Umbilical cord (tissue), 2 donors: Measurements from ENCODE around the gene FOXP2. TPM values are rescaled to one million over a fixed set of nuclear protein-coding genes. Genes with fewer than 3 reads are reported as not detected.

Experiments used
- DNase-seq: peaks from one replicate; pipeline ENCODE4 v3.0.0-alpha.2; 2015; ENCODE audit warnings: low spot score
- total RNA-seq: library from RNA; depleted of rRNA; stranded (reverse); fragments of >200 nt; gene quantifications from one replicate; pipeline ENCODE4 v1.2.3, GENCODE V29; 2014; ENCODE audit warnings: low replicate concordance; ENCODE audit not compliant: insufficient read depth

FOXP2 gene
- total RNA-seq, 1 donor from 2014 or later = 13.0 TPM

- DNase-seq = no peak
Measured at GRCh38 chr7:114652041-114652440, 237.4 kb downstream of the FOXP2 start.

DNA sequence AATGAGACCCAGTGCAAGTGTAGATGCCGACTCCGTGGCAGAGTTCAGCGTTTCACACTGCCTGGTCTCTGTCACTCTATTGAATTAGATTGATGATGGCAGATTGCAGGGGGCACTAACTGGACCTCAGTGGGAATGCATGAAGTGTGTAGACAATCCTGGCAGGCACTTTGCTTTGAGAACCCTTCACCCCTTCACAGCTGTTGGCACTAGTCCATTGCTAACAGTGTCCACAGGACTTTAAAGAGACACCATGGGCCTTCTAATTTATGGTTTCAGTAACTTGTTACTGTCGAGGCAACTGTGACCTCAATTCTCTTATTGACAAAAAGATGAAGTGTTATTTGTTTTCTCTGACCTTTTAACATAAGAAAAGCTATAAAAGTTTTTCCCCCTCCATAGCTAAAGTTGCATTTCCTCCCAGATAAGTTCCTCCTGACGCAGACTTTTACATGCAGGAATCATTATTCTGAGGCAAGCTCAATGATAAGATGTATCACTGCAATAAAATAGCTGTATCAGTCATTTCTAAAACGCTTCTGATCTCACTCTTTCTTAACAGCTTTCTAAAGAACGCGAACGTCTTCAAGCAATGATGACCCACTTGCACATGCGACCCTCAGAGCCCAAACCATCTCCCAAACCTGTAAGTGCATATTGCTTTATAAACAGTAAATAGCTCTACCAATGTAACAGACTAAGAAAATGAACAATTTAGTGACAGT, 238.9 kb downstream of the FOXP2 start:
- no peak for DNase-seq

DNA sequence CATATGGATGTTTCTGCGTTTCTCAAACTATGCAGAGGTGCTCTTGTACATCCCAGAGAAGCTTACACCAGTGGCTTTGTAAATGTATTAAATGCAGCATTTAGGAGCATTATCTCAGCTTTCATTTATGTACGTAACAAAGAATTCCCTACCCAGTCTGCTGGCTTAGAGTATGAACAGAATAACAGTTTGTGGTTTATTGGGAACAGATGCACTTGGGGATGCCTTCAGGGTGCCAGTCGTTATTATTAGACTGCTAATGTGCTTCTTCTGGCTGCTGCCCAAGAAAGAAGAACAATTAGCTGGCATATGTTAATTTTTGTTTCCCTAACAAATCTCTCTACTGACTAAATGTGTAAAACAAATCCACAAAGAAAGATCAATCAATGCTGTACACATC, 241.9 kb downstream of the FOXP2 start:
- DNase-seq = no peak

- no peak for DNase-seq
Measured at GRCh38 chr7:114657279-114657678, 242.7 kb downstream of the FOXP2 start.

- DNase-seq = no peak
Measured at GRCh38 chr7:114658216-114658615, 243.6 kb downstream of the FOXP2 start.

DNA sequence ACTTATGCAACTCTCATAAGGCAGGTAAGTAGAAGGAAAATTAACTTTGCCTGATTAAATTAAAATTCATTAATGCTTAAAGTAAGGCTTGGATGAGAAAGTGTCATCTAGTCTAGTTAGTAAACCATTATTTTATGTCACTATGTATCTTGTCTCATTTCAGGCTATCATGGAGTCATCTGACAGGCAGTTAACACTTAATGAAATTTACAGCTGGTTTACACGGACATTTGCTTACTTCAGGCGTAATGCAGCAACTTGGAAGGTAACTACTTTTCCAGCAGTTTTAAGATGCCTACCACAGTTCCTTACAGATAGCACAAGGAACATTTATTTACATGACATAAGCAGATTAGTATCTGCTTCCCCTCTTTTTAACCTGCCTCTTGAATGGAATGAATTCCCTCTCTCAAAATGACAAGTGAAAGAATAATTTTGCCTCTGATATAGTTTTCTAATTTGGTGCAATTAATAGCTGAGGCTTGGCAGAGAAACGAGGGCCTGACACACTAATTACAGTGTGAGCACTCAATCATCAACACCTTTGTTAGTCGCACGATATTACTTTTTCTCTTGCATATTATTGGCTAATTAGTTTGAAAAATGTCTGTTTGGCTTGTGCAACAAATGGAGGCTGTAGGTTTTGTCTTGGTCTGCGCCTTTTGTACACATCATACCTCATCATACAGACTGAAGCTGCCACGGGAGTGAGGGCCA, 245.0 kb downstream of the FOXP2 start:
- DNase-seq = no peak

DNA sequence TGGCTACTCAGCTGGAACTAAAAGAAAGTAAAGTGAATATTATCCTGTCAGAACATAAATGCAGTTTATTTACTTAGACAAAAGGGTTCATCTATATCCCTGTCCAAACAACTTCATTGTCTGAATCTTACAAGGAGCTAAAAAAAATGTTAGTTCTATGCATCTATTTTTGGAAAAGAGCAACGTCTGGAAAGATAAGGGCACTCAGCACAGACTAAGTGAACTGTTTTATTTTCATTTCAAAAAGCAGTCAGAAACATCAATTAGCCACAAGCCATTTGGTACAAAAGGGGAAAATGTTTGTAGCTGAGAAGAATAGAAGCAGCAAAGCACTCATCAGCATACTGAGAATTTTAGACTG, 245.5 kb downstream of the FOXP2 start:
- DNase-seq = peak; percentile 10

DNA sequence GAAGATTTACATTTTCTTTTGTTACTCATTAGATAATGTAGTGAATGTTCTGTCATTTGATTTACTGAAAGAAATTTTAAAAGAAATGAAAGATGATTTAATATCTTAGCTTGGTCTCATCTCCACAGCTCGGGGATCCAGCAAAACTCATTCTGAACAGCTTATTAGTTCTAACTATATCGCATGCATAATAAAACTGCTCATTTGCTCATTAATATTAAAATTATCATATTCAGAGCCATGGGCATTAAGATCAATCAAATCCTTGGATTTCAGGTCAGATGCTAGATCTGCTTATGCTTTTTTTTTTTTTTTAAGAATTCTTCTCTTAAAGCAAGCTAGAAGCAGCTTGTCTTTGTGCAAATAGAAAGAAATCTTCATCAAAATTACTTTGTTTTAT, 246.1 kb downstream of the FOXP2 start:
- DNase-seq = no peak

GRCh38 chr7:114662002-114662677, 247.5 kb downstream of the FOXP2 start:
- no peak for DNase-seq

DNA sequence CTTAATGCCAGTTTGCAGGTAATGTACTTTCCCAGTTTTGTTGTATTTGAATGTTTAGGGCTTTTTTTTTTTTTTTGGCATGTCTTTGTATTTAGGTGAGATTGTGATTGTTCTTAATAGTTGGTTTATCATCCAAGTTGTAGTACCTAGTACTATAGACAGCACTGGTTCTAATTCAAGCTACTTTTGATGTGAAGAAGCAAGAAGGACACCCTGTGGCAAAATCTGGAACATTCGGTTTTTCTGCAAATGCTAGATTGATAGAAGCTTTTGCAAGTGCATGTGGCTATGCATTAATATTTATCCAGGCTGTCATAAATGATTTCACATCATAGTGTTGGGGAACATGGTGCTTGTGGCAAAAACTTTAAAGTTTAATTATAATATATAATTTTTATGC, 248.9 kb downstream of the FOXP2 start:
- DNase-seq = peak; percentile 44

DNA sequence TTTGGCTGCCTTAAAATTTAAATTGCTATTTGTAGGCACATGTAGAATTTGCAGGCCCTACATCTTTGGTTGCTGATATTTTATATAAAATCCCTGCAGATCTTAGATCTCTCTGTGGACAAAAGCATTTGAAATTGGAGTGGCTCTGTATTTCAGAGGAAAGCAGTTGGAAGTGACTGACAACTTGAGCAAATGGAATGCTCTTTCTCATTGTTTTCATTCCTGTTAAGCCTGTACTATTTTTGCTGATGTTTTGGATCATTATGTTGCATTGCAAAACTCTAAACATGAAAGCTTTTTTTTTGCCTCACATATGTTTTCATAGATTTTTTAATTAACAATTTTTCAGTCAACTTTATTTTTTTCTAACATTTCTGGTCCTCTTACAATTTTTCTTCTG, 256.1 kb downstream of the FOXP2 start:
- DNase-seq = no peak

DNA sequence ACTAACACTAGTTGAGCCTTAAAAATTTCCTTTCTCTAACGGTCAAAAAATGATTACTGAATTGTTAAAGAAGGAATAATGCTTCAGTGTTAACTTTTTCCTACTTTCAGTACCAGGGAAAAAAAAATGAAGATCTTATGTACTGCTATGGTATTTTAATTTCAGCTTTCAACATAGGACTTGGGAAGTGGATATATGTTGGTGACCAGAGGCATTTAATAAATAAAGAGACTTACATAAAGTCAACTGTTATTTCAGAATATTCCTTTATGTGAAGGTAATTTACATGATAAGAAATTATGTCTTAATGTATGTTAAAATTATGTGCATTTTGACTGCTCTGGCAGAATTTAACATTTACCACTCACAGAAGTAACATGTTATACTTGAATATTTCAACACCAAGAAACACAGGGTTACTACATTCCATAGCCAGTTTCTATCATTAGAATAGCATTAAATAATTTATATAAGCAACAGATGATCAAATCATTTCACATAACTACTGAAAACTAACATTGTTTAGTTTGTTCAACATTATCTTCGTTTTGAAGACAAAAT, 257.0 kb downstream of the FOXP2 start:
- no peak for DNase-seq

- no peak for DNase-seq
Measured at GRCh38 chr7:114678116-114678515, 263.5 kb downstream of the FOXP2 start.

- DNase-seq = no peak
Measured at GRCh38 chr7:114687238-114687637, 272.6 kb downstream of the FOXP2 start.

DNA sequence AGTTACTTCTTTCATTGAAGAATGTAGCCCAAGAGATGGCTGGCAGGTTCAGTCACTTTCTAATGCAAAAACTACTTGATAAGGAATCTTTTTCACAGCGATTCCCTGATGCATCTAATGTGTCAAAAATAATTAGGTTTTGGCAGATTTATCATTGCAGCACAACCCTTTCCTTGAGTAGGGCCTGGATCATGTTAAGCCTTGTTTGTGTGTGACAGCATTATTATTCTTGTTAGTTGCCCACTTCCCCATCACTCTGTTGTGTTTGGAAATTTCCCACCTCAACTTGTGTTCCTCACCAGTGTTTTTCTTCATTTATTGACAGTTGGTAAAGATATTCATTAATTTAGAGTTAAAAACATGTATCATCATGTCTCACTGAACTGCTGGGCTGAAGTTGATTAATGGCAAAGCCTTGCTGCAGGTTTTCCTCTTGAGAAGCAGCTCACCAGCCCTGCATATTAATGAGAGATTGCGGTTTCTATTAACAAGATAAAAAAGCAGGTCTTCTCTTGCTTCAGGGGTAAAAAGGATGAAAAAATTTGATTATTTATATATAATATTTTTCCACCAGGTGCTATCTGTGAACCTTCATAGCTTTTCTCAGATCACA, 273.9 kb downstream of the FOXP2 start:
- DNase-seq = peak; percentile 43

GRCh38 chr7:114689406-114689805, 274.8 kb downstream of the FOXP2 start:
- DNase-seq = no peak

DNA sequence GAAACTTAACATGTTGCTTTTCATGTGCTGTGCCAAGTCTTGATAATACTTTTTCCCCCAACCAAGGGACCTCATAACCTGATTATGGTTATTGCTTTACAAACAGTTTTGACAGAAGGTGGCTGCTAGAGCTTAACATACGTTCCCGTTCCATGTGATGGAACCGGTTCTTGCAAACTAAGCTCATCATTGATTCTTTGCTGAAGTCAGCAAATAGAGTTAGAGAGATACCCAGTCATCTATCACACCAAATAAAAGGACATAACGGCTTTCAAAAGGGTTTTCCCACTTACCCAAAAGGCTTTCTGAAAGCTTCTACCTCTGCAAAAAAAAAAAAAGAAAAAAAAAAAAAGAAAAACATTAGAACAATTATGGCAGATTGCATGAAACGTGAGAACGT, 277.0 kb downstream of the FOXP2 start:
- no peak for DNase-seq

DNA sequence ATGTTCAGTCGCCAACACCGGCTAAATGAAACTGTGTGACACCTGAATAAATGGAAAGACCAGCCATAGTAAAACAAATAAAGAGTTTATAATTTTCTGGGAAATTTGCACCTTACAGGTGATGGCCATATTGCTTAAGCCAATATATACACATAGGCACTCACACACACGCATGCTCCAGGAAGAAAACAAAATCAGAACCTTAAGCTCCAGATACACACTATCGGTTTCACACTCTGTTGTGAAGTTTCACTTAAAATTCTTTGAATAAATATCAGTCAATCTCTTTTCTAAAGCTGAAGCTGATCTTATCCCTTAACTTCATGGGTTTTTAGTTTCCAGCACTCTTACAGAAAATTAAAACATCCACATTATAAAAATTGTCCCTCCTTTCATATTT, 280.6 kb downstream of the FOXP2 start:
- DNase-seq = no peak

GRCh38 chr7:114700247-114700928, 285.8 kb downstream of the FOXP2 start:
- DNase-seq = no peak

DNA sequence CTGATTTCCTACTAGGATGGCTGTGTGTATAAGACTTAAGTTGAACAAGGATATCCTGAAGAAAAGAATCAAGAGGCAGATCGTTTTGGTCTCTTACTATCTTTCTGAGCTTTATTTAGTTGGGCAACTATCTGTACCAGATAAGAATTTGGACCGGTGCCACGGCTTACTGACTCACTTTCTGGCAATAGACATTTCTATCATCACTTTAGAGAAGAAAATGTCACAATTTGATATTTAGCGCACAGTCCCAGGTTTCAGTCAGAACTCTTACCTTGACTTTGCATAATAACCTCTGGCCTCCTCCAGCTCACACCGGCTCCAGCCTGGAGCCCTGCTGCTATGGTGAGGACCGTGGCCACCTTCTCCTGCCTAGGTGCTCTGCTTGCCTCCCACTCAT, 289.1 kb downstream of the FOXP2 start:
- no peak for DNase-seq

- no peak for DNase-seq
Measured at GRCh38 chr7:114708646-114709045, 294.0 kb downstream of the FOXP2 start.

- no peak for DNase-seq
Measured at GRCh38 chr7:114710499-114710898, 295.9 kb downstream of the FOXP2 start.
